Upper lobe of right lung (tissue), 1 donor: ENCODE results near the gene FOXN1. TPM values are rescaled to one million over a fixed set of nuclear protein-coding genes. Genes with fewer than 3 reads are reported as not detected.

ENCODE experiments used
- ATAC-seq: fragments of 200-7000 bp; cut with Tn5 transposase; one replicate; pipeline ENCODE4 v1.9.1; 2020; ENCODE audit warnings: mild to moderate bottlenecking, moderate library complexity
- DNase-seq: peaks from one replicate; pipeline ENCODE4 v3.0.0-alpha.2; 2020
- H3K27ac ChIP-seq: fragments of 200-600 bp; one replicate; pipeline ENCODE4 v1.8.0; 2022
- H3K27me3 ChIP-seq: fragments of 200-600 bp; one replicate; pipeline ENCODE4 v1.8.0; 2022; ENCODE audit warnings: mild to moderate bottlenecking
- H3K36me3 ChIP-seq: fragments of 200-600 bp; one replicate; pipeline ENCODE4 v1.8.0; 2022
- H3K4me1 ChIP-seq: fragments of 200-600 bp; one replicate; pipeline ENCODE4 v1.8.0; 2022
- H3K4me3 ChIP-seq: fragments of 200-600 bp; one replicate; pipeline ENCODE4 v1.8.0; 2022; ENCODE audit warnings: mild to moderate bottlenecking
- H3K9me3 ChIP-seq: fragments of 200-600 bp; one replicate; pipeline ENCODE4 v1.8.0; 2022
- intact Hi-C: fragments of 100-400 bp; cut with DNase I; formaldehyde crosslinking; loops from one replicate; pipeline ENCODE4 v1.11.0; 2022
- total RNA-seq: library from RNA; stranded (reverse); fragmentation: NEBNext Ultra II Directional; extraction: Animal tissue kit (Norgen Biotek cat#: 25700); gene quantifications from one replicate; pipeline ENCODE4 v1.2.1, GENCODE V29; 2021
- TF ChIP-seq, protein P1 (sequence below): fragments of 200-600 bp; IDR thresholded peaks from one replicate; pipeline ENCODE4 v1.8.0; 2022; ENCODE audit warnings: antibody characterized with exemption
- donor health status: DM: no; HTN: yes; CAD: no; lungs with severe emphysema.

The FOXN1 gene
- total RNA-seq, 1 donor from 2014 or later, result 0.35 TPM

DNA sequence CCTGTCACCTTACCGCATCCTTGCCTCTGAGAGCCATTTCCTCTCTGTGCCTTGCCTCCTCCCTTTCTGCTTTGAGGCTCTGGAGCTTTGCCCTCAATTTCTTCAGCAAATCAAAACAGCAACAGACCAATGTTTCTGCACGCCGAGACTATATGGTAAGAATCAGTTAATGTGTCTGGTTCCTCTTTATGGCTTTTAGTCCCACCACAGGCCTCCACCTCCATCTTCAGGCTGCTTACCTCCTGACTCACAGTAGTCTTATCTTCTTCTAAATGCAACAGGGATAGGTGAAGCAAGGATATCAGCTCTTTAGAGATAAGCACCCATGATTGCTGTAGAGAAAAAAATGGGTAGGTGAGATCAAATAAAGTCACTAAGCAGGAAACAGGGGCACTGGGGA lies 79.7 kb downstream of the FOXN1 start:
- Histone ChIP-seq H3K4me3 (no peak overlapping the region), H3K4me1 (no peaks in the 10 kb centered on the region), H3K27ac (no peak overlapping the region), H3K36me3 (peaks cover 4% of the 10 kb centered on the region), H3K9me3 (no peaks in the 10 kb centered on the region), H3K27me3 (no peaks in the 10 kb centered on the region)
- ATAC-seq (no peak), DNase-seq (no peak)
- TF ChIP-seq, protein P1, sequence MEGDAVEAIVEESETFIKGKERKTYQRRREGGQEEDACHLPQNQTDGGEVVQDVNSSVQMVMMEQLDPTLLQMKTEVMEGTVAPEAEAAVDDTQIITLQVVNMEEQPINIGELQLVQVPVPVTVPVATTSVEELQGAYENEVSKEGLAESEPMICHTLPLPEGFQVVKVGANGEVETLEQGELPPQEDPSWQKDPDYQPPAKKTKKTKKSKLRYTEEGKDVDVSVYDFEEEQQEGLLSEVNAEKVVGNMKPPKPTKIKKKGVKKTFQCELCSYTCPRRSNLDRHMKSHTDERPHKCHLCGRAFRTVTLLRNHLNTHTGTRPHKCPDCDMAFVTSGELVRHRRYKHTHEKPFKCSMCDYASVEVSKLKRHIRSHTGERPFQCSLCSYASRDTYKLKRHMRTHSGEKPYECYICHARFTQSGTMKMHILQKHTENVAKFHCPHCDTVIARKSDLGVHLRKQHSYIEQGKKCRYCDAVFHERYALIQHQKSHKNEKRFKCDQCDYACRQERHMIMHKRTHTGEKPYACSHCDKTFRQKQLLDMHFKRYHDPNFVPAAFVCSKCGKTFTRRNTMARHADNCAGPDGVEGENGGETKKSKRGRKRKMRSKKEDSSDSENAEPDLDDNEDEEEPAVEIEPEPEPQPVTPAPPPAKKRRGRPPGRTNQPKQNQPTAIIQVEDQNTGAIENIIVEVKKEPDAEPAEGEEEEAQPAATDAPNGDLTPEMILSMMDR, result no peak
- intact Hi-C loops, result no loop called here

Other genes starting within 250 kb of the FOXN1 start
- gene TMEM97, start 187.1 kb upstream of the FOXN1 start, total RNA-seq, result 64.4 TPM
- gene IFT20, start 170.9 kb upstream of the FOXN1 start, total RNA-seq, result 33.3 TPM
- gene TNFAIP1, start 170.6 kb upstream of the FOXN1 start, total RNA-seq, result 82.7 TPM
- gene POLDIP2, start 148.8 kb upstream of the FOXN1 start, total RNA-seq, result 55.3 TPM
- not detected for gene SEBOX, start 141.1 kb upstream of the FOXN1 start, total RNA-seq
- 1.3 TPM for gene VTN, start 136.0 kb upstream of the FOXN1 start, total RNA-seq
- 14.4 TPM for gene SARM1, start 134.7 kb upstream of the FOXN1 start, total RNA-seq
- gene SLC46A1, start 100.1 kb upstream of the FOXN1 start, total RNA-seq, result 17.0 TPM
- 0.87 TPM for gene SLC13A2, start 32.7 kb upstream of the FOXN1 start, total RNA-seq
- gene UNC119, start 46.3 kb downstream of the FOXN1 start, total RNA-seq, result 22.7 TPM
- gene PIGS, start 65.2 kb downstream of the FOXN1 start, total RNA-seq, result 43.0 TPM
- gene ALDOC, start 70.5 kb downstream of the FOXN1 start, total RNA-seq, result 10.5 TPM
- gene SPAG5, start 92.7 kb downstream of the FOXN1 start, total RNA-seq, result 3.2 TPM
- 12.3 TPM for gene RSKR, start 107.8 kb downstream of the FOXN1 start, total RNA-seq
- gene BLTP2, start 138.8 kb downstream of the FOXN1 start, total RNA-seq, result 145 TPM
- gene SDF2, start 155.6 kb downstream of the FOXN1 start, total RNA-seq, result 52.8 TPM
- 62.4 TPM for gene SUPT6H, start 155.9 kb downstream of the FOXN1 start, total RNA-seq
- 3.3 TPM for gene PROCA1, start 205.5 kb downstream of the FOXN1 start, total RNA-seq
- gene RAB34, start 211.5 kb downstream of the FOXN1 start, total RNA-seq, result 63.5 TPM
- 1,221 TPM for gene RPL23A, start 213.6 kb downstream of the FOXN1 start, total RNA-seq
- 16.2 TPM for gene TLCD1, start 219.9 kb downstream of the FOXN1 start, total RNA-seq
- gene NEK8, start 222.4 kb downstream of the FOXN1 start, total RNA-seq, result 8.4 TPM
- 65.9 TPM for gene TRAF4, start 237.7 kb downstream of the FOXN1 start, total RNA-seq